Activated CD4-positive, alpha-beta T cell treated with anti-CD3 and anti-CD28 coated beads, Interleukin-2, Interleukin-4, amounts not matched to agents 100 ng/mL and 50 ng/mL, durations not matched to agents 16 hours and 8 hours (primary cell): ENCODE data around the gene SUMF1.
A peak's percentile ranks its signal among the peaks of the same experiment; 100 is the strongest.

ENCODE experiments used
- DNase-seq: peaks from one replicate; pipeline ENCODE4 v3.0.0-alpha.2; 2020; ENCODE audit warnings: low spot score

Gene SUMF1

GRCh38 chr3:4497843-4498324 is 30.8 kb upstream of the SUMF1 start:
- DNase-seq, result no peak

- DNase-seq, result no peak
Measured at GRCh38 chr3:4497005-4497692, 30.1 kb upstream of the SUMF1 start.

GRCh38 chr3:4496087-4496452 is 29.0 kb upstream of the SUMF1 start:
- no peak for DNase-seq

GRCh38 chr3:4495294-4496086 is 28.4 kb upstream of the SUMF1 start:
- no peak for DNase-seq

GRCh38 chr3:4494895-4495264 is 27.8 kb upstream of the SUMF1 start:
- no peak for DNase-seq

- DNase-seq, result peak; percentile 15
Measured at GRCh38 chr3:4493941-4494894, 27.1 kb upstream of the SUMF1 start.

GRCh38 chr3:4493014-4493940 is 26.2 kb upstream of the SUMF1 start, which contains the start of gene ITPR1:
ITPR1 (plus strand) TSS chr3:4493348; CDS start chr3:4516492, 23,144 bp downstream.
- peak; percentile 100 for DNase-seq

GRCh38 chr3:4492208-4493013 is 25.3 kb upstream of the SUMF1 start:
- peak; percentile 34 for DNase-seq

- DNase-seq, result no peak
Measured at GRCh38 chr3:4491855-4492207, 24.8 kb upstream of the SUMF1 start.

- no peak for DNase-seq
Measured at GRCh38 chr3:4478261-4478660, 11.2 kb upstream of the SUMF1 start.

GRCh38 chr3:4476496-4476895 is 9.4 kb upstream of the SUMF1 start:
- no peak for DNase-seq

- DNase-seq, result no peak
Measured at GRCh38 chr3:4475804-4476203, 8.7 kb upstream of the SUMF1 start.

GRCh38 chr3:4474683-4475490 is 7.8 kb upstream of the SUMF1 start:
- peak; percentile 55 for DNase-seq

GRCh38 chr3:4472766-4473165 is 5.7 kb upstream of the SUMF1 start:
- DNase-seq, result no peak

GRCh38 chr3:4472312-4472711 is 5.2 kb upstream of the SUMF1 start:
- DNase-seq, result no peak

GRCh38 chr3:4471907-4472306 is 4.8 kb upstream of the SUMF1 start:
- no peak for DNase-seq

GRCh38 chr3:4467522-4467867 is 426 bp upstream of the SUMF1 start:
- no peak for DNase-seq

GRCh38 chr3:4464576-4464975 is 2.5 kb downstream of the SUMF1 start:
- no peak for DNase-seq

- no peak for DNase-seq
Measured at GRCh38 chr3:4462369-4463040, 4.6 kb downstream of the SUMF1 start.
